HG03025 (cell line): ENCODE data around the gene CRACDL.
"Not testable (repeated sequence)": the region's sequence is repeated elsewhere in the genome, so short reads cannot be mapped to it uniquely, and the experiment has no call there.

Experiments
- ATAC-seq: cut with Tn5 transposase; IDR thresholded peaks from one replicate; pipeline ENCODE4 v1.9.1; 2021; ENCODE audit warnings: mild to moderate bottlenecking, moderate library complexity; ENCODE audit not compliant: unreplicated experiment, low FRiP score

CRACDL gene

DNA sequence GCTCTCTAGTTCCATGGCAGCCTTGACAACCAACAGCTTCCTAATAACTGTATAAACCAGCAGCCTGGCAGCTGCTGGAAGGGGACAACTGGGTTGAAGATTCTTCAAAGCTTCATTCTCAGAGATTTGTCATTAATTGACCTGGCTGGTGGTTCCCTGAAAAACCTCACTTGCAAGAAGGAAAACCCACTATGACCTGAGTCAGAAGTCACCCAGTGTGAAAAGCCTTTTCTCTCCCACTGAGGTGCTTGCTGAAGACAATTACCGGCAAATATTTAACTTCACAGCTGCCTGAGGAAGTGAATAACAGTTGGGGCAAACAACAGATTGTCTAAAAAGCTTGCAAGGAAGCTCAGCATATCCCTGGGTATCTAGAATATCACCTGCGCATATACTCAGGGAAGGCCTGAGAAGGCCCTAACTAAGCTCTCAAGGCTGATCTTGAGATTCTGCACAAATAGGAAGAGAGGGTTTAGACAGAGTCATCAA is 49.9 kb downstream of the CRACDL start:
- no peak for ATAC-seq

DNA sequence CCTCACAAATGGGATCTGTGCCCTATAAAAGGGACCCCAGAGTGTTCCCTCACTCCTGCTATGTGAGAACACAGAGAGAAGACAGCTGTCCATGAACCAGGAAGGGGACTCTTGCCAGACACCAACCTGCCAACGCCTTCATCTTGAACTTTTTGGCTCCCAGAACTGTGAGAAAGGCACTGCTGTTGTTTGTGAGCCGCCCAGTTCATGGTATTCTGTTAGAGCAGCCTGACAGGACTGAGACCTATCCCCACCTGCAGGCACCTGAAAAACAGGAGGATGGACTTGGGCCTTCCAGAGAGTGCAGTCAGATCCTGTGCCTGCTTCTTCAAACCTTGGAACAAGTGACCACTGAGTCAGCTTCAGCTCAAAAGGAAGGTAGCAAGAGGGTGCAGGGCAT is 51.4 kb downstream of the CRACDL start:
- no peak for ATAC-seq

DNA sequence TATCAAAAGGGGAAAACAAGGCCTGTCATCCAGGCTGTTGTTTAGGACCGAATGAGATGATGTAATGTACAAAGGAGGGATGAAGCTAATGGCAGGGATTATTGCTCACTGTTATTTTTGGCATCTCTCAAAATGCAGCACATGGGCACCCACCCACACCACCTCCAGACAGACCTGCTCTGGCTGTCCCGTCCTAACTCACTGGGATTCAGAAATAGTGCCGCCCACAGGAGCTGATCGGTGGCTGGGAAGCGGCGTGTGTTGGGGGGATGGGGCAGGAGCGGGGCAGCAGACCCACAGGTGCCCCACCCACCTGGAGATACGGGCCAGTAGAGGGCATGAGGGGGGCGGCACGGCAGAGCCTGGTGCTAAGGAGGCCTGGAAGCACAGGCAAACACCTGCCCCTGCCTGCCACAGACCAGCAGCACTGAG is 52.2 kb downstream of the CRACDL start:
- no peak for ATAC-seq

DNA sequence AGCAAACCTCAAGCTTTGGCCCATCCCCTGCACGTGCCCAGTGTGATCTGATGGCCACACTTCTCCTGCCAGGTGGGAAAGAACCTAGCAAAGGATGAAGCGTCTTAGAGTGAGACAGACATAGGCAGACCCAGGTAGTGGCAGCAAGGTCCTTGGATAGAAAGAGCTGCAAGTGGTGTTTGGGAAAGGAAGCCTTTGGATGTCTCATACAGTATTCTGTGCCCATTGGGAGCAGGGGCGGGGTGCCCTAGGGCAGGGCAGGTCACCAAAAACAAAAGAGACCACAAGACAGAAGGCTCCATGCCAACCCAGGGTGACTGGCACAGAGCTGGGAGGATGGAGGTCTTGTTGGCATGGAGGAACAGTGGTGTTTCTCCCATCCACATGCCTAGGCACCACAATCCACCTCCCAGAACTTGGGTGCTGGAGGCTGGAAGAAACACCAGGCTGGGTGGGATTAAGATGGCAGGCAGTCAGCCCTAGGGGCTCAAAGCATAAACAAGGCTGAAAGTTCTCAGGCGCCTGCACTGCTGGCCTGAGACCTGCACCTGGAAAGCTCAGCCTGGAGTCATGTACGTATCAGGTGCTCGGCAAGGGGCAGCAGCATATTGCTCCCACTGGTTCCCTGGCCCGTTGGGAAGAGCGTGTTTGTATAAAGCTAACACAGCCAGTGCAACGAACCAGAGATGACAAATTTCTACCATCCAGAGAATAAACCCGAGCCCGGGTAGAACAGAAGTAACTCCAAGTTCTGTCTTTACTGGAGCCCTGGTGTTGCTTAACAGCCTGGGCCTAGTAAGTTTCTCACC is 52.9 kb downstream of the CRACDL start:
- no peak for ATAC-seq

DNA sequence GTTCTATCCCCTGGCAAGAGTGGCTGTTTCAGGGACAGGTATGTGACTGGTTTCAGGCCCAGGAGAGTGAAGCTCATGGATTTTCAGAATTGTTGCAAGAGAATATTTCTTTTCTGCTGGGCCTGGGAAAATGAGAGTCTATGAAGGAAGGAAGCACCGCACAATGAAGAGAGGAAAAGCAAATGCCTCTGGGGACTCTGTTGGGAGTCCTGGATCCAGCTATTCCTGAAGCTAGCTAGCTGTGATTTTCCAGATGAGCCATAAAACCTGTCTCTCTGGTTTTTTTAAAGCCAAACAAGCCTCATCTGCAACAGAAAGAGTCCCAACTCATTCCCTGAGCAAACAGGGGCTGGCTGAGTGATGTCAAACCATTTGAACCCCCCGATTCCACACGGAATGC is 53.7 kb downstream of the CRACDL start:
- ATAC-seq: no peak

DNA sequence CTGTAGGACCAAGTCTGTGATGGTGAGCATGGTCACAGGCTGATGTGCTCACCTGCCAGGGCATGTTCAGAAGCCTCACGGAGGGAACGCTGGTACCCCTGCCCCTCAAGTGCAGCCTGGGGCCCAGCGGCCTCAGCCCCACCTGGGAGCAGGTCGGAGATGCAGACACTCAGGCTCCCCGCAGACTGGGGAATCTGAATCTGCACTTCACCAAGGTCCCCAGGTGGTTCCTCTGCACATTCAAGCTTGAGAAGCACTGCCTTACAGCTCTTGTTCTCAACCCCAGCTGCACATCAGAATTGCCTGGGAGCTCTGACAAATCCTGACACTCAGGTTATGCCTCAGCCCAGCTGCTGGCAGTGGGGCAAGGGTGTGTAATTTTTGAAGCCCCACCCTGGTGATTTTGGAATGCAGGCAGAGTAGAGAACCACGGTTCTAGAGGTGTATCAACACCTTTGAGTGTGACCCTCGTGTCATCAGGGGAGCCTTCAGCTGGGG is 54.8 kb downstream of the CRACDL start:
- ATAC-seq: no peak

DNA sequence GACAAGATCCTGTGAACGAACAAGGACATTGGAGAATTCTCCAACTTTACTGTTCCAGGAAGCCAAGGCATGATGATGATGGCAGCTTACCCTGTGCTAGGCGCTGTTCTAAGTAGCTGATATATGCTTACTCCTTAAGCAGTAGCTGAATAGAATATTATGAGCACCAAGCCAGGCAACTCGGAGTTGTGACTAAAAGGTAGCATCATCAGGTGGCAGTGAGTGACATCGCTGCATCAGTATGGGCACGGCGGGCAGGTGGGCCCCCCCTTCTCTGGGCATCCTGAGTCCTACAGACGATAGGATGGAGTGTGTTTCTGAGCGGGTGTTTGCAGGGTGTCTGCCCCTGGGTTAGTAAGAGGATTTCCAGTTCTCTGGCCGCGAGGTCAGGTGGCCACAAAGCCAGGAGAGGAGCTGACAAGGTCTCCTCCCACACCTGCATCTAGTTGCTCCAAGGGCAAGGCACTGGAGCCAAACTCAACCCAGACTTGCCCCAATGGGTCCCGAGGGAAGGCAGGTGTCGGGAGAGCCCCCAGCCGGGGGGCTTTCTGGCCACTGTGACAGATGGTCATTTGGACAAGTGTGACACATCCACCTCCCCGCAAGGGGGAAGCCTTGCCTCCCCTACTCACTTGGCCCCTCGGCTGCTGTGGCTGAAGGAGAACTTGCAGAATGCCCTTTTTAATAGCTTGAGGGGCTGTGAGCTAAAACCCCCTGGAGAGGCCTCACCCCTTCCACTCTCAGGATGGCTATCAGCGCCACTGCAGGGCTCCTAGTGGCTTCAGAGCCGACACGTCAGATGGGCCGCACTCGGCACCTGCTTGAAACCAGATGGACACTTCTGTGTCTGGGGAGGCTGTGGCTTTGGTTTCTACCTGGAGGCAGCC is 55.5 kb downstream of the CRACDL start:
- no peak for ATAC-seq

DNA sequence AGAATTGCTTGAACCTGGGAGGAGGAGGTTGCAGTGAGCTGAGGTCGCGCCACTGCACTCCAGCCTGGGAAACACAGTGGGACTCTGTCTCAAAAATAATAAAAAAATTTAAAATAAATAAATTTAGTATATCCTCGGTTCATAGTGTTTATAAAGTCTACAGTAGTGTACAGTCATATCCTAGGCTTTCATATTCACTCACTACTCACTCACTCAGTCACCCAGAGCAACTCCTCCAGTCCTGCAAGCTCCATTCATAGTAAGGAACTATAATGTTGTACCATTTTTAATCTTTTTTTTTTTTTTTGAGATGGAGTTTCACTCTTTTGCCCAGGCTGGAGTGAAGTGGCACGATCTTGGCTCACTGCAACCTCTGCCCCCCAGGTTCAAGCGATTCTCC is 58.4 kb downstream of the CRACDL start:
- not testable (repeated sequence) for ATAC-seq

DNA sequence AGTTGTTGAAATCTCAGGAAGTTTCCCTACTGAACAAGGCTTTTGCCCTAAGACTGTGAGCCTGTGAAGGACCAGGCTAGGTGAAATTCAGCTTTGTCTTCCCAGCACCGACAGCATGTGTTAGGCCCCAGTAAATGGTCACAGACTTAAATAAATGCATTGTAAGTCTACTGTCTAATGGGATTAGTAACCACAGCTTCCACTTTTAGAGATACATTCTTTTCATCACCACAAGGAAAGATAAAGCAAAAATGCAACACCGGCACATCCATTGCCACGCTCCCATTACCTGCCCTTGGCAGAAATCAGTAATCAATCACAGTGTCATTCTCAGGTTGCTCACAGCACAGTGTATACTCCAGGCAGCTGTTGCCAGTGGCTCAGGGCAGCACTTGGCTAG is 59.3 kb downstream of the CRACDL start:
- ATAC-seq: no peak

DNA sequence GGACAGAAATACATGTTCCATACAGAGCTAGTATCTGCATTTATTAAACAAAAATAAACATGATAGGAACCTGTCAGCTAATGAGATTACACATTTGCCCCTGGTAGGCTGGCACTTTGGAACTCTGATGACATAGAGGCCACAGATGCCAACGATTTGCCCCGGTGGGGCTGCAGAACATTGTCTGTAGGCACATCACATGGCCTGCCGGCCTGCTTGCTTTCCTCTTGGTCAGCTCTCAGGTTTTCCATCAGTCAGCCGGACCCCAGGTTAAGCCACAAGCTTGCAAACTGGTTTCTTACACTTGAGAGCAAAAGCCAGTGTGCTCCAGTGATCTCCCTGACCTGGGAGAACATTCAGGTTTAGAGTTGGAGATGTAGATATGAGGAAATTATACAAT is 60.3 kb downstream of the CRACDL start:
- no peak for ATAC-seq

DNA sequence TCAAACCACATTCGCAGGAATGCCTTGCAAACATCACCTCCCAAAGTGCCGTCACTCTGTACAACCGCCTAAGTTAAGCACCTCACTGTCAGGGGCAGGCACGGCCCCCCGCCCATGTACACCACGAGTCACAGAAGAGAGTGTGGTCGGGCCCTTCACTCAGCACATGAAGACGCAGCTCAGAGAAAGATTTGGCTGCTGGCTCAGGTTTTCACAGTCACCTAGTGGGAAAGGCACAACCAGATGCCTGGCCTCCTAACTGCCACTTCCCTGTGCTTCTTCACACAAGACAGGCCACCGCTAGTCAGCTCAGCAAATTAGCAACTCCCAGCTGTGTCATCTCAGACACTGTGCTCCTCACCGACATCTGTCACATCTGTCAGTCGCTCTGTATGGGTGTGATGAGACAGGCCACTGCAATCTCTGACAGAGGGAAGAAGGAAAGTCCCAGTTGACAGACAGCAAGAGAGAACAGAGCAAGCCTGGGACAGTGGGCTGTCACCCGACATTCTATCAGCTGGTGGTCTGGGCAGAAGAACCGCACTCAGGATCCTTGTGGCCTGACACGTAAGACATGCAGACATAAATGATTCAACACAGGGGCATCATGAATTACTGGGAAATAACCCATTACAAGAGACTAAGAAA is 60.8 kb downstream of the CRACDL start:
- ATAC-seq: no peak

DNA sequence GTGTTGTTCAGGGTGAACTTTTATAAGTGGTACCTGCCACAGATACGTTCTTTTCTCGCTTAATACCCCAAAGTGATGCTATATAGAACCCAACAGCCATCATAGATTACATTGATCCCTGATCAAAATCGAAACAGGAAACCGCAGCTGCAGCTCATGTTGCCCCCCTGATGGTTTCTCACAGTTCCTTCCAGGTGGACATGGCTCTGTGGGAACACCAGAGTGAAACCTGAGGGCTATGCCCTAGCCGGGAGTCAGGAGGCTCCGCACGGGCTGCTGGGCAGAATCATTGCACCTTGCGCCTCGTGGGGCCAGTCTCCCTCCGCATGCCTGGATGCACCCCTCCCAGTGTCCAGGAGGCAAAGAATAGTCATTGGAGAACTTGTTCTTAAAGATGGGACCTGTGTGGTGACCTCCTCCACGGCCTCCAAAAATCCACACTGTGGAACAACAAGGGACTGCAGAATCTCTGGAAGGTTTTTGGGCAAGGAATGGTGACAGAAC is 61.8 kb downstream of the CRACDL start:
- no peak for ATAC-seq

DNA sequence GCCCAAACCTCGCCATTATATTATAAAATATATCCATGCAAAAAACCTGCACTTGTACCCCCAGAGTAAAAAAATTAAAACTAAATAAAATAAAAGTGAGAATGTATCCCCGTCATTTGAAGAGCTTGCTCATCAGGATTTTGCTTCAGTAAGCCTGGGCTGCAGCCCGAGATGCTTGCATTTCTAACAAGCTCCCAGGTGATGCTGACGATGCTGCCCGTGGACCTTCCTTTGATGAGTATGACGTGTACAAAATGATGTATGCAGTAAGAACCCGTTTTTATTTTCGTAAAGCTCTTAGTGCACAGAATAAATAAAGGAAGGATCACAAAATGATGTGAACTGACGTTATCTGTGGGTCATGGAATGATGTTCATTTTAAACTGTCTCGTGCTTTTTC is 63.5 kb downstream of the CRACDL start:
- ATAC-seq: no peak

DNA sequence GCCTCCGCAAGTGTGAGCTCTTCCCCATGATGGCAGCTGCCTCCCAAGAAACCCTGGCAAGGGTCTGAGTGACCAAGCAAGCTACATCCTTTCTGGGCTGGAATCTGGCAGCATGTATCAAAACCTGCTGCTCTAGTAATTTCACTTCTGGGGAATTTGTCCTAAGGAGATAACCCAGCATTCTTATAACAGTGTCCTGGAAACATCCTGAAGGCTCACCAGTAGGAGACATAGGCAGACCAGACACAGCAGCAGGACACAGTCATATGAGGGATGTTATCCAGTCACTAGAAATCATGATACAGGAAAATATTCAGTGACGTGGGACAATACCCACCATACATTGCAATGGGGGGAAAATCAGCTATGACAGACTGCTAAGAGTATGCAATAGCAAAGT is 64.5 kb downstream of the CRACDL start:
- ATAC-seq: no peak

DNA sequence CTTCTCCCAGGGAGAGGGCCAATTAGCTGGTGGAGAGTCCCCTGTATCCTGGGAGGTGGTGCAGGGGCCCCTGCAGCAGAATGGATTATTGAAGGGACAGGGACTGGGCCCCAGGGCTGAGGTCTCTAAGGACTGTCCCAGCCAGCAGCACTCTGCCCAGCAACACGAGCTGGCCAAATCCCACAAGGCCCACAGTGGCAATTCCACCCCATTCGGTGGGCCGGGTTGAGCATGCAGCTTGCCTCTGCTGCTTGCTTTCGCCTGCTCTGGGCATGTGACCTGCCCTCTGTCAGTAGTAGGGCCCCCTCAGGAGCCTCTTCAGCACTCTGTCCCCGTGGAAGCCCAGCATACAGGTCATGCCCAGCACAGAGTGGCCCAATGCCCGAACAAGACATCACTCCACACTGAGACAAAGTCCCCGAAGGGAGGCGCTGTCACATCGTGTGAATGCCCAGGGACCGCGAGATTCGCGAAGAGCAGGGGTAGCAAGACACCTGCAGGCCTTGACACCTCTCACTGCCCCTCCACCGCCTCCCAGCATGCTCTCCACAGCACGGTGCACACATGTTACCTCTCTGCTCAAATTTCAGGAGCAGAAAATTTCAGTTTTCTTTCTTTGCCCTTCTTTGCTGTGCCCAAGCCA is 65.4 kb downstream of the CRACDL start:
- no peak for ATAC-seq

DNA sequence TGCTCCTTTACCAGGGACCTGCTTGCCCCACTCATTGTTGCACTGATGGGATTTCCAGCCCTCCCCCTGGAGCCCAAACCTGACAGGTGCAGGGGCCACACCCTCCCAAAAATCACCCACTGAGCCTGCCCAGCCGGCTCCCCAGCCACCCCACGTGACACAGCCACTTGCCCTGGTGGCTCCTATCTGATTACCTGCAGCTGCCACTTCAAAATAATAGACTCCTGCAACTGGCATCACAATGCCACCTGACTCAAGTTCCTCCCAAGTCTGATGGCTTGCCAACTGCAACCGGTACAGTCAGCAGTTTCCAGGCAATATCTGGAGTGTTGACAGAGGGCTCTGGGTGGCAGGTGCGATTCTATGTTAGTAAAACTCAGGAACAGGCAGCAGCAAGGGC is 66.2 kb downstream of the CRACDL start:
- ATAC-seq: no peak

DNA sequence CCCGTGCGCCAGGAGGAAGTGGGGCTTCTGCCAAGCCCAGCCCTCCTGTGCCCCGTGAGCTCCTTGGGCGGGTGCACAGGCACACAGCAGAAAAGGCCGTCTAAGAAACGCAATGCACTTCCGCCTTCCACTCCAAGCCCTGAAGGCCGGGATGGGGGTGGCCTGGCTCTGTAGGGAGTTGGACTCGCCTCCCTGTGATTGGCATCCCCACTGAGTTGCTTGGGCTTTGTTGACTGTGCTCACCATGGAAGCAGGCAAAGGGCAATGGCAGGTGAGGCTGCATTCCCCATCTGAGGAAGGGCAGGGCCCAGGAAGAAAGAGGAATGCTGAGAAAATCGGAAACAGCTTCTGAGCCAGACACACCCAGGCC is 66.8 kb downstream of the CRACDL start:
- ATAC-seq: no peak

DNA sequence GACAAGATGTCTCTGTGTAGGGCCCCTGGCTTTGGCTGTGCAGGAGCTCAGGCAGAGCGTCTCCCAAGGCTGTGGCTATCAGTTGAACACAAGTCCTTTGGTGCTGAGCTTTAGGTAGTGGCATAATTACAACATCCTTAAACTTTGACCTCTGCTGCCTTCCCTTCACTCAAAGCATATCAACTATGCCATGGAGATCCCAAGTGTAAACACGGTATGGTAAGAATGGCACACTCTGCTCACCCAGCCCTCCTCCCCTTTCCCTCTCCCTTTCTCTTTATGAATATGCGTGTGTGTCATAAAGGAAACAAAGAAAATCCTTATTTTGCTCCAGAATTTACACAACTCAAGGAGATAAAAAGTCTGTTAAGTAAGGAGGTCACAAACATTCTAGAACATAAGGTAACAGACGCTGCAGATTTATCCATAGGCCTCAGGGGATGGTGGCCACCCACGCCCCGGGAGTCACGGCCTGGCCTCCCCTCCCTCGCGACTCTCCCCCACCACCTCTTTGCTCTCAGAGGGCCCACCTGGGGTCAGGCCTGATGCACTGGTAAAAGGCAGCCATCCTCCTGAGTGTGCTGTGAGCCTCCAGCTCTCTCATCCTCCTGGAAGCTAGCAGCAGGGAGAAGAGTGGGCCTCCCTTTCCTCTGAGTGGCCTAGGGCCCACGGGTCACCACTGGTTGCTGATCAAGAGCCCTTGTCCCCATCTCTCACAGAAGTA is 67.3 kb downstream of the CRACDL start:
- ATAC-seq: no peak

DNA sequence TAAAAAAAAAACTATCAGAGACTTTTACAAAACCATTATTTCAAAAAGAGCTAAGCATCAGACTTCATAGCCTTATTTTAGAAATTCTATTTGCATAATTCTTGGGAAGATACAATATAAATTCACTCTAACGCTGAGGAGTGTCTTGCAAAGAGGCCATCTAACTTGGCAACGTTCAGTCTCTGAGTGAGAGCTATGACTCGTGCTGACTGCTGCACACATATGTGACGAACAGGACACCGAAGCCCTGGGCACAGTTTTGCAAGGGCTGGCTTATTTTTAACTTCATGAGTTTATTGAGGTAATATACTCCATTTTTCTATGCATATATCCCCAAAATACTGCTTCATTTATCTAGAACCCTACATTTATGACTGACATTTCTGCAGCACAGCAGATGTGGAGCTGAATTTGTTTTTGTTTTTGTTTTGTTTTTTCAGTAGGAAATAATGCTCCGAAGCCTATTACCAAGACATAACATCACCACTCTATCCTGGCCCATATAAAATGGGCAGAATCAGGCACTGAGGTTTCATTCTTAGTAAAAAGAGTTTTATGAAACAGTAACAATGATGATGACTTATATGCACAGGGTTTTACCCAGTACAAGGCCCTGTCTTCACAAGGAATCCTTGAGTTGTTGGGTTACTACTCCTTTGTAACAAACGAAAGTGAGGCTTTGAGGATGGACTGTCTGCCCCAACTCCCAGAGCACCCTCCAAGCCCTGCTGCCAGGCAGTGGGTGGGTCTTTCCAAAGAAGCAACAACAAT is 68.3 kb downstream of the CRACDL start:
- no peak for ATAC-seq
